Activated CD8-positive, alpha-beta memory T cell treated with anti-CD3 and anti-CD28 coated beads, Interleukin-2, amount 50 U/mL, for 1 hour (primary cell): ENCODE results near the gene HERC3.
A peak's percentile ranks its signal among the peaks of the same experiment; 100 is the strongest.

Source experiments
- DNase-seq: peaks from one replicate; pipeline ENCODE4 v3.0.0-alpha.2; 2020; ENCODE audit errors: extremely low read depth

The HERC3 gene

DNA sequence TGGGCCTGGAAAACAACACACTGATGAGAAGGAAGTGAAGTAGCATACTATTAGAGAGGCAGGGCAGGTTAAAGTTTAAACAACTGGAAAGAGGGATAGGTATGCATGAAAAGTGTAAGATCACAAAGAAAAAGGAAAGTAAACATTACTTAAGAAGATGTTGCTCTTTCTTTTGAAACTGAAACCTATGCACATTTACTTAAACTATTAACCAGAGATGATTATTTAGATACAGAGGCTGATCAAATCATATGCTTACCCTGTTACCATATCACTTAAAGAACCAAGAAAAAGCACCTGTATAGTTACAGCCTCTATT lies 67.6 kb downstream of the HERC3 start:
- DNase-seq: no peak

DNA sequence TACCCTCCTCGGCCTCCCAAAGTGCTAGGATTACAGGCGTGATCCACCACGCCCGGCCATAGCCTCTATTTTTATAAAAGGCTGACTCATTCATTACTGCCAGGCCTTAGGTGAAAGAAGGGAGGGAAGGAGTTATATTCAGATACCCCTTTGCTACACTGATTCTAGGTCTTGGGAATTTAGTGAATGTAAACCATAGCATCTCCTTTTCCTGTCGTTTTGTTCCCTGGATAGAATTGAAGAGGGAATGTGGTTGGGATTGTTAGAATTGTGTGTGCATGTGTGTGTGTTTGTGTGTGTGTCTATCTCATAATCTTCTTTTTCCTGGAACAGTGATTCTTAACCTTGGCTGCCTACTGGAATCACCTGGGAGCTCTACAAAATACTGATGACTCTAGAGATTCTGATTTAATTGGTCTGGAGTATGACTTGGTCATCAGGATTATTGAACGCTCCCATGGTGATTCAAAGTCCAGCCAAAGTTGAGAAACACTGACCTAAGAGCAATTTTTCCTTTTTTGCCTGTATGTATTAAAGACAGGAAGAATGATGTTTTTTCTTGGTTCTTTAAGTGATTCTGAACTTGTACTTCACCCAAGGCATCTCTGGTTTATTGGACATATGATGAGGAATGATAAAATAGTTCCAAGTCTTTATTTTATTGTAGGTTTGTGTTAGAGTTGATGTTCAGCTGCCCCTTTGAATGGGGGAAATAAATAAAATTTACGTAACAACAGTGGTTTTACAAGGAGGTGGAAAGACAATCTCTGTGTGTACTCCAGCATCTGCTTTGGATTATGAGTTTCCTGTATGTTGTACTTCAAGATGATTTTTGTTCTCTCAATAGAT lies 68.4 kb downstream of the HERC3 start:
- no peak for DNase-seq

- no peak for DNase-seq
Measured at GRCh38 chr4:88661739-88662138, 69.5 kb downstream of the HERC3 start.

DNA sequence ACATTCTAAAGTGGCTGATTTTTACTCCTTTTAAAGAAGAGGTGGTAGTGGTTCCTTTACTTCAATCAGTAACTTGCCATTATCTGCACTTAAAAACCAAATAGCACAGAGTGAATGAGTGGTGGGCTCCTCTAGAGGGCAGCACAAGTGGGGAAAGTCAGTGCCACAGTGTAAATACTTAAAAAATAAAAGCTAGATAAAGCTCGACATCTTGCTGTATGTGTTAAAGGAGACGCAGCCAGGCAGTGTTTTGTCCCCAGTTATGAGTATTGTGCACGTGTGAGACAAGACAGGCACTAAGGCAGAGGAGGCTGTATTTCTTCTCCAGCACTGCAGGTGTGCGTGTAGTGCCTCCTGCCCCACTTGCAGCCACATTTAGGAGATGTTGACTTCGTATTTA lies 80.7 kb downstream of the HERC3 start:
- DNase-seq: no peak

- no peak for DNase-seq
Measured at GRCh38 chr4:88673886-88674285, 81.6 kb downstream of the HERC3 start.

GRCh38 chr4:88674565-88674964 lies 82.3 kb downstream of the HERC3 start:
- DNase-seq: no peak

DNA sequence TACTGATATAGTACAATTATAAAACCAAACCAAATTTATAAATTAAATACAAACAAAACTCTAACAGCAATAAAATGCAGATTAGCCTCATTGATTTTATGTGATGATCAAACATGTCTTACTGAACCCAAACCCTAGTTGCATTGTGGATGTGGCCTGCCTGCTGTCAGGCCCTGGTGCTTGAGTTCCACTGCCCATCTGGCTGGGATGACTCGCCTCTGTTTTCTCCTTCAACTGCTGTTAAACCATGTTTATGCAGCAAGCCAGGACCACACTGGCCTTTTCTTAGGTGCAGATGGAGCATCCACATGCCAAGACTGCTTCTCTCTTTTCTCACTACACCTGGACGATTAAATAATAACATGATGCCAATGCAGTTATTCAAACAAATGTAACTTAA lies 82.7 kb downstream of the HERC3 start:
- no peak for DNase-seq

DNA sequence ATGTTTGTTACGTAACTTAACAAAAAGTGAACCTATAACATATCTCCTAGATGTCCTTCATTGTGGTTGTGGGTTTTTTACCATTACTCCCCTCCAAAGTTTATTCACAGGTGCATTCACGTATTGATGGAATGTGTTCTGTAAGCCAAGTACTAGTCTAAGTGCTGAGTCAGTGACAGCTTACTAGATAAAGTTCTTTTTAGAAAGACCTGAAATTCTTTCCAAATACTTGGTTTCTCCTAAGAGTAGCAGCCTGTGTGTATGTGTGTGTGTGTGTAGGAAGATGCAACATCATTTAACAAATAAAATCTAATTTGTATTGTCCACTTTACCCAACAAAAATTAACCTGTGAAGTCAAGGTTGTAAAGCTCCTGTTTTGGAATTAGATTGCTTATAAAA lies 83.3 kb downstream of the HERC3 start:
- DNase-seq: no peak

DNA sequence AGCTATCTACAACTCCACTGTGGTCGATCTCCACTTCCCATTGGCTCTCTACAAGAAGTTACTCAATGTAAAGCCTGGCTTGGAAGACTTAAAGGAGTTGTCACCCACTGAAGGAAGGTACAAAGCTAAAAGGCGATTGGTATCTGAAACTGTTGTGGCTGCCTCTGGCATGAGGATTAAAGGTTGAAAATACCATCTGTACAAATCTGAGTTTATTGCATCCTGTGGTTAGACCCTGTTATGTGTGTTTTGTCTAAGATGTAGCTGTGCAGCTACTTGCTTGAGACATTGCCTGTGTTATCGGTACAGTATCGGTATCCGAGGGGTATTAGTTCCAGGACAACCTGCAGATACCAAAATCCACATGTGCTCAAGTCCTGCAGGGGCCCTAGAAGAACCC lies 88.9 kb downstream of the HERC3 start:
- DNase-seq: no peak

GRCh38 chr4:88690355-88690754 lies 98.1 kb downstream of the HERC3 start:
- DNase-seq: no peak

GRCh38 chr4:88693792-88694191 lies 101.5 kb downstream of the HERC3 start:
- DNase-seq: no peak

DNA sequence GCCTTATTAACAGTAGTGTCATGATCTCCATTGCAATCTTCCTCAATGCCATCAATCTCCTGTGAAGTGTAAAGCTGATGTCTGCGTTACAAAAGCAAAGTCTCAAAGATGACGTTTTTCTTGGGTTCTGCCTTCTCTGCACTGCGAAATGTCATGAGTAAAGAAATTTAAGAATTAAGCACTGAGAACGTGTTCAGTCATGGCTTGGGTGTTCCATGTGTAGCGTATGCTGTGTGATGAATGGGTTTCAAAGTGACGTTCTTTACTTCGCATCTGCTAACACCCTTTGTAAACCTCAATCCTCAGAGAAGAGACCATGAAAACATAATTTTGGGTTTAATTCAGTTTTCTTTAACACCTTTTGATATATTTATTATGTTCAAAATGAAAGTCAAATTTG lies 104.3 kb downstream of the HERC3 start:
- no peak for DNase-seq

DNA sequence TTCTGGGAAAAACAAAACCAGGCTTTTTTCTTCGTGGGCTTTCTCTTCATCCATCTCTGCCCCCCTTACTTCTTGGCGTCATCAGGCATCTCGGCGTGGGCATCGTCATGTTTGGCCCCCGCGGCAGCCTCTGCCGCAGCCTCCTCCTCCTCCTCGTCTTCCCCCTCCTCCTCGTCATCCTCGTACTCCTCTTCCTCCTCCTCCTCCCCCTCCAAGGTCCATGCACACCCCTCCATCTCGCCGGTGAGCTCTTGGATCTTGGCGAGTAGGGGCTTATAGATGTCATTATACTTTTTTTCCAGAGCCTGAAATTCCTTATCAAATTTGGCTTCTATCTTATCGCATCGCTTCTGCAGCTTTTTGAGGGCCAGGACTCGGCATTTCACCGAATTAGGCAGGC lies 104.9 kb downstream of the HERC3 start:
- DNase-seq: no peak

DNA sequence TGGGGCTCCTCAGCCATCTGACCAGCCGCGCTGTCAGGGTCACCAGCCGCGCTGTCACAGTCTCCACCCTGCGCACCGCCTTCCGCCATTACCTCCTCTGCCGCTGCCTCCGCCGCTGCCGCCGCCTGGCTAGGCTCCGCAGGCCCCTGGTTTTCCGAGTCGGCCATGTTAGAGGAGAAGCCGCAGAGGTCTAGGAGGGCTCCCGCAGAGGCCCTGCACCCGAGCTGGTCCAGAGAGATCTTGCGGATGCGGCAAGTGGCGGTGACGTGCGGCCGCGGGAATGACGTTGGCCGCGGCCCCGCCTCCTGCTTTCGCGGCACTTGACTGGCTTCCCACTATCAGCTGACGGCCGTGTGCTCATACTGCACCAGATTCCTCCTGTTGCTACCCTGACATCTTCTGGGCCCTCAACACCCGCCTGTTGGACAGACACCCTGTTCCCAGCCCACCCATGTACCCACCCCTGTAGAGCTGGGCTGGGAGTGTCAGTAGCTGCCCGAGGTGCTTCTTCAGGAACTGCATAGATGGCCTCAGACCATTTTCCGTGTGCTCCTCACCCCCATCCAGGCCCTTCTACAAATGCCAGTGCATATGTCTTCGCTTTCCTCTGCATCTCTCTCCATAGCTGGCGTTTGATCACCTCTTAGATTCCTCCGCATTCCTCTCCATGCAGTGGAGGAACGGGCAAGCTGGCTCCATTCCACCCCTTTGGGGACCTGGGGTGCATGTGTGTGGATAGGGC lies 105.5 kb downstream of the HERC3 start, which contains the start of gene NAP1L5:
NAP1L5 (minus strand) TSS at position 242 of the 742 bp plus-strand sequence; CDS start at position 167, 75 bp downstream.
- peak; percentile 47 for DNase-seq

DNA sequence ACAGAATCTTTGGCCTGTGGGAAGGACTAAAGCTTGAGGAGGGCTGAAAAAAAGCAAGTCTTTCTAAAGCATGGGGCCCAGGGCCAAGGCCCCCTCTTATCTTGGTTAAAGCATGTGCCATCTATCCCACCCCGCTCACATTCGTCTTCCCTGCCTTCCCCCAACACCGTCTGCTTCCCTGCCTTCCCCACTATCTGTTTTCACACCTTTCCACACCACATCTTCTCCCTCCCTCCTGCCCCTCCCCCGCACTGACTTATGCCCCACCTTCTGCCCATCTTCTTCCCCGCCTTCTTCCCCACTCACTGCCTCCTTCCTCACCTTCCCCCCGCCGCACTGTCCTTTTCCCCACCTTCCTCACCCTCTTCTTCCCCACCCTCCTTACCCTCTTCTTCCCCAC lies 106.2 kb downstream of the HERC3 start:
- no peak for DNase-seq

- no peak for DNase-seq
Measured at GRCh38 chr4:88702782-88703181, 110.5 kb downstream of the HERC3 start.

DNA sequence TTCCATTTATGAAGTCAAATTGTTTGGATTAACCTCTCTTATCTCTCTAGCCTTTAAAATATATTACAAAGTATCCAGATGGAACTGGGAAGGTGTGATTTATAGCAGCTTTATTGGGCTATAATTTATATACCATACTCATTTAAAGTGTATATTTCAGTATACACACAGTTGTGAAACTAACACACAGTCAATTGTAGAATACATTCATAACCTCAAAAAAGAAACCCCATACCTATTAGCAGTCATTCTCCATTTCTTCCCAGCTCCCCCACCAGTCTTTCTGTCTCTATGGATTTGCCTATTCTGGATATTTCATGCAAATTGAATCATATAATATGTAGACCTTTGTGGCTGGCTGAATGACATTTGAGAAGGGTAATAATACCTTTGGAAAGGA lies 112.9 kb downstream of the HERC3 start:
- DNase-seq: no peak

- no peak for DNase-seq
Measured at GRCh38 chr4:88705805-88706492, 113.7 kb downstream of the HERC3 start.

- DNase-seq: no peak
Measured at GRCh38 chr4:88706574-88706973, 114.3 kb downstream of the HERC3 start.

GRCh38 chr4:88709989-88710388 lies 117.7 kb downstream of the HERC3 start:
- no peak for DNase-seq

- no peak for DNase-seq
Measured at GRCh38 chr4:88713782-88714181, 121.5 kb downstream of the HERC3 start.

- DNase-seq: no peak
Measured at GRCh38 chr4:88718098-88718497, 125.8 kb downstream of the HERC3 start.

DNA sequence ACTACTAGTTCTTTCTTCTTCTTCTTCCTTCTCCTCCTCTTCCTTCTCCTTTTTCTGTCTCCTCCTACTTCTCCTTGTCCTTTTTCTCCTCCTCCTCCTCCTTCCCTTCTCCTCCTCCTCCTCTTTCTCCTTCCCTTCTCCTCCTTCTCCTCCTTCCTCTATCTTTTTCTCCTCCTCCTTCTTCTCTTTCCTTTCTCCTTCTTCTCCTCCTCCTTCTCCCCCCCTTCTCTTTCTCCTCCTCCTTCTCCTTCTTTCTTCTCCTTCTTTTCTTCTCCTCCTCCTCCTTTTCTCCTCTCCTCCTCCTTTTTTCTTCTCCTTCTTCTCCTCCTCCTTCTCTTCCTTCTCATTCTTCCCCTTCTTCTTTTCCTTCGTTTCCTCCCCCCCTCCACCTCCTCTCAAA lies 127.1 kb downstream of the HERC3 start:
- DNase-seq: no peak
